GM18511 (cell line): ENCODE results near the gene CCDC7.
A peak's percentile ranks its signal among the peaks of the same experiment; 100 is the strongest.
"Not testable (repeated sequence)": the region's sequence is repeated elsewhere in the genome, so short reads cannot be mapped to it uniquely, and the experiment has no call there.

Experiments used
- ATAC-seq: cut with Tn5 transposase; IDR thresholded peaks from one replicate; pipeline ENCODE4 v1.9.1; 2021; ENCODE audit warnings: mild to moderate bottlenecking, moderate library complexity; ENCODE audit not compliant: unreplicated experiment

The CCDC7 gene

GRCh38 chr10:32548208-32548607 is 102.3 kb downstream of the CCDC7 start:
- no peak for ATAC-seq

- no peak for ATAC-seq
Measured at GRCh38 chr10:32556783-32557395, 110.9 kb downstream of the CCDC7 start.

- not testable (repeated sequence) for ATAC-seq
Measured at GRCh38 chr10:32562695-32563094, 116.8 kb downstream of the CCDC7 start.

GRCh38 chr10:32577448-32577847 is 131.5 kb downstream of the CCDC7 start:
- no peak for ATAC-seq

- ATAC-seq: no peak
Measured at GRCh38 chr10:32582946-32583345, 137.0 kb downstream of the CCDC7 start.

GRCh38 chr10:32598022-32598421 is 152.1 kb downstream of the CCDC7 start:
- not testable (repeated sequence) for ATAC-seq

GRCh38 chr10:32600317-32600716 is 154.4 kb downstream of the CCDC7 start:
- ATAC-seq: no peak

GRCh38 chr10:32601562-32601961 is 155.6 kb downstream of the CCDC7 start:
- ATAC-seq: not testable (repeated sequence)

GRCh38 chr10:32605787-32606186 is 159.8 kb downstream of the CCDC7 start:
- no peak for ATAC-seq

GRCh38 chr10:32610543-32610942 is 164.6 kb downstream of the CCDC7 start:
- not testable (repeated sequence) for ATAC-seq

- no peak for ATAC-seq
Measured at GRCh38 chr10:32616438-32616837, 170.5 kb downstream of the CCDC7 start.

- no peak for ATAC-seq
Measured at GRCh38 chr10:32618482-32618881, 172.5 kb downstream of the CCDC7 start.

- ATAC-seq: no peak
Measured at GRCh38 chr10:32621969-32622368, 176.0 kb downstream of the CCDC7 start.

- ATAC-seq: no peak
Measured at GRCh38 chr10:32622409-32622808, 176.5 kb downstream of the CCDC7 start.

GRCh38 chr10:32627183-32627582 is 181.2 kb downstream of the CCDC7 start:
- ATAC-seq: no peak

- ATAC-seq: no peak
Measured at GRCh38 chr10:32629910-32630309, 184.0 kb downstream of the CCDC7 start.

GRCh38 chr10:32646535-32646934 is 200.6 kb downstream of the CCDC7 start:
- no peak for ATAC-seq

- peak; percentile 77 for ATAC-seq
Measured at GRCh38 chr10:32650246-32650655, 204.3 kb downstream of the CCDC7 start.

- not testable (repeated sequence) for ATAC-seq
Measured at GRCh38 chr10:32657430-32657829, 211.5 kb downstream of the CCDC7 start.

- no peak for ATAC-seq
Measured at GRCh38 chr10:32661346-32661745, 215.4 kb downstream of the CCDC7 start.

GRCh38 chr10:32680803-32681557 is 235.0 kb downstream of the CCDC7 start:
- no peak for ATAC-seq

- no peak for ATAC-seq
Measured at GRCh38 chr10:32684291-32684690, 238.4 kb downstream of the CCDC7 start.
